Endothelial cell of umbilical vein (primary cell): ENCODE measurements around the gene CAPS. TPM values are rescaled to one million over a fixed set of nuclear protein-coding genes. Genes with fewer than 3 reads are reported as not detected.

Experiments used
- BruUV-seq: library from RNA; stranded (reverse); fragments of 400-500 nt; replicated peaks from 2 replicates; lab custom pipeline; 2021; lab: Mats Ljungman, UMichigan
- CTCF ChIA-PET: fragments of 300-600, 350-600 bp; sonication (Branson Sonifier 250); formaldehyde crosslinking; loops from one replicate; lab custom pipeline; 2021; ENCODE audit warnings: antibody characterized with exemption, inconsistent platforms; lab: Charles Lee
- POLR2A ChIA-PET: fragments of 300-600, 350-600 bp; sonication (Branson Sonifier 250); formaldehyde crosslinking; loops from one replicate; lab custom pipeline; 2021; ENCODE audit warnings: antibody characterized with exemption, inconsistent platforms; lab: Charles Lee
- DNase-seq: peaks from one replicate; pipeline ENCODE4 v3.0.0-alpha.2; 2011; ENCODE audit warnings: low read depth, low spot score
- FAIRE-seq: peaks from 2 replicates; lab custom pipeline; 2011; peaks lifted over from hg19 to GRCh38; lab: Jason Lieb, UNC
- H2AFZ ChIP-seq: 2 replicates; pipeline ENCODE4 v1.6.0; 2012; ENCODE audit warnings: low read depth, low read length, control low read depth, inconsistent platforms
- H3K27ac ChIP-seq: 2 replicates; pipeline ENCODE4 v1.5.1; 2011; ENCODE audit warnings: low read depth, mild to moderate bottlenecking, control low read depth, low read length, moderate library complexity; ENCODE audit not compliant: insufficient read depth
- H3K27me3 ChIP-seq, 2 experiments: 2 replicates each; pipeline versions ENCODE4 v1.6.0 to v1.6.1; 2011; ENCODE audit warnings: low read length in 2 of 2, mixed read lengths in 1 of 2; ENCODE audit not compliant: control insufficient read depth in 2 of 2, insufficient read depth in 2 of 2
- H3K36me3 ChIP-seq, 2 experiments: 2 replicates in 1 of 2; 3 replicates in 1 of 2; pipeline ENCODE4 v1.5.1; 2011; ENCODE audit warnings: low read length in 2 of 2, mild to moderate bottlenecking in 1 of 2, moderate library complexity in 1 of 2; ENCODE audit not compliant: control insufficient read depth in 2 of 2, insufficient read depth in 2 of 2; ENCODE audit errors: extremely low read depth in 1 of 2
- H3K4me1 ChIP-seq: 3 replicates; pipeline ENCODE4 v1.5.1; 2011; ENCODE audit warnings: mild to moderate bottlenecking, low read length; ENCODE audit not compliant: control insufficient read depth, insufficient read depth; ENCODE audit errors: extremely low read depth
- H3K4me2 ChIP-seq: 2 replicates; pipeline ENCODE4 v1.6.1; 2011; ENCODE audit warnings: low read length, control low read depth, mixed read lengths; ENCODE audit not compliant: insufficient read depth
- H3K4me3 ChIP-seq, 3 experiments: fragments of 200-600 bp in 1 of 3; sonication (generic), shearing (Covaris generic) in 1 of 3; replicated peaks in 1 of 3; 2 replicates each; pipeline ENCODE4 v1.5.1; 2011 to 2016; ENCODE audit warnings: control low read depth in 3 of 3, low read length in 3 of 3, mild to moderate bottlenecking in 2 of 3, inconsistent platforms in 1 of 3, low read depth in 1 of 3, moderate library complexity in 1 of 3; ENCODE audit not compliant: insufficient read depth in 1 of 3
- H3K79me2 ChIP-seq: 2 replicates; pipeline ENCODE4 v1.6.0; 2012; ENCODE audit warnings: low read length, inconsistent platforms; ENCODE audit not compliant: control insufficient read depth, insufficient read depth
- H3K9ac ChIP-seq: replicated peaks from 2 replicates; pipeline ENCODE3; 2011; ENCODE audit warnings: low read length, control low read depth; ENCODE audit not compliant: insufficient read depth; ENCODE audit errors: extremely low read depth
- H3K9me1 ChIP-seq: replicated peaks from 3 replicates; pipeline ENCODE4 v1.6.0; 2011; ENCODE audit warnings: mild to moderate bottlenecking, low read length; ENCODE audit not compliant: control insufficient read depth, insufficient read depth; ENCODE audit errors: extremely low read depth
- H3K9me3 ChIP-seq: replicated peaks from 2 replicates; pipeline ENCODE4 v1.5.1; 2012; ENCODE audit warnings: low read length, inconsistent platforms; ENCODE audit not compliant: control insufficient read depth, insufficient read depth
- H4K20me1 ChIP-seq: replicated peaks from 2 replicates; pipeline ENCODE3; 2011; ENCODE audit warnings: mild to moderate bottlenecking, low read length; ENCODE audit not compliant: control insufficient read depth, insufficient read depth; ENCODE audit errors: extremely low read depth
- CTCF ChIP-seq, 2 donors: IDR thresholded peaks; 1 replicate in 1 of 2; 2 replicates in 1 of 2; pipeline ENCODE4 v1.5.1; 2011; ENCODE audit warnings: low read length in 2 of 2, mild to moderate bottlenecking in 2 of 2, moderate library complexity in 2 of 2, control low read depth in 1 of 2, inconsistent platforms in 1 of 2, low read depth in 1 of 2; ENCODE audit not compliant: insufficient read depth in 1 of 2; ENCODE audit errors: extremely low read depth in 1 of 2
- EZH2 ChIP-seq: IDR thresholded peaks from 2 replicates; pipeline ENCODE4 v1.6.1; 2012; ENCODE audit warnings: borderline replicate concordance, low read depth, mild to moderate bottlenecking, moderate library complexity, low read length, inconsistent platforms; ENCODE audit not compliant: severe bottlenecking
- FOS ChIP-seq: IDR thresholded peaks from 2 replicates; pipeline ENCODE4 v1.6.1; 2011; ENCODE audit warnings: mild to moderate bottlenecking, low read length, moderate library complexity, borderline replicate concordance; ENCODE audit not compliant: insufficient read depth
- GATA2 ChIP-seq: IDR thresholded peaks from 2 replicates; pipeline ENCODE4 v1.7.0; 2011; ENCODE audit warnings: low read depth, mild to moderate bottlenecking, moderate library complexity, mixed read lengths, low read length; ENCODE audit not compliant: insufficient read length, insufficient read depth
- JUN ChIP-seq: IDR thresholded peaks from 2 replicates; pipeline ENCODE4 v1.6.1; 2011; ENCODE audit warnings: borderline replicate concordance, low read depth; ENCODE audit not compliant: insufficient read length, insufficient read depth
- MAX ChIP-seq: IDR thresholded peaks from 2 replicates; pipeline ENCODE4 v1.6.1; 2011; ENCODE audit not compliant: insufficient read depth, insufficient read length
- MYC ChIP-seq: IDR thresholded peaks from one replicate; pipeline ENCODE4 v1.6.1; 2011; ENCODE audit warnings: mild to moderate bottlenecking, low read depth, low read length
- POLR2A ChIP-seq: IDR thresholded peaks from 2 replicates; pipeline ENCODE4 v1.6.1; 2012; ENCODE audit warnings: low read depth, mild to moderate bottlenecking, control low read depth, low read length
- POLR2AphosphoS5 ChIP-seq: IDR thresholded peaks from 2 replicates; pipeline ENCODE4 v1.6.1; 2012; ENCODE audit warnings: low read depth, mild to moderate bottlenecking, control low read depth, low read length, moderate library complexity; ENCODE audit not compliant: insufficient read depth
- dilution Hi-C: fragments of 300-500 bp; cut with MboI; formaldehyde crosslinking; loops from one replicate; pipeline ENCODE4 v1.15.0; 2019; ENCODE audit warnings: low sequenced_read_pairs; ENCODE audit not compliant: extremely low pct_ligation_motif_present
- intact Hi-C: fragments of 100-400 bp; cut with micrococcal nuclease; formaldehyde crosslinking; loops from one replicate; pipeline ENCODE4 v1.10.0; 2022
- polyA plus RNA-seq, 4 experiments: library from polyadenylated mRNA; depleted of rRNA in 3 of 4; stranded (reverse) in 3 of 4; unstranded in 1 of 4; fragments of >200 nt; gene quantifications; 2 replicates each; pipeline versions ENCODE4 v1.2.1 to v1.2.3, GENCODE V29; 2011 to 2012; ENCODE audit warnings: missing spikeins in 1 of 4
- total RNA-seq: library from RNA; stranded (reverse); gene quantifications from 2 replicates; pipeline ENCODE4 v1.2.3, GENCODE V29; 2021

Gene CAPS
- total and polyA plus RNA-seq, 2 donors (not counting 3 experiments of a cell fraction or from before 2014, with no cell fraction given), result 6.9 to 8.9 TPM

- Histone ChIP-seq H3K4me1 (no peaks in the 10 kb centered on the region), H3K9me1 (no peaks in the 10 kb centered on the region), H3K79me2 (peaks cover 8% of the 10 kb centered on the region), H3K27ac (no peak overlapping the region), H3K27me3 (no peaks in the 10 kb centered on the region), H4K20me1 (no peaks in the 10 kb centered on the region), H3K9ac (no peak overlapping the region), H3K36me3 (peaks cover 4 to 17% of the 10 kb centered on the region in 2 experiments), H3K4me2 (no peak overlapping the region), H3K4me3 (no peak overlapping the region), H3K9me3 (no peaks in the 10 kb centered on the region), H2AFZ (no peak overlapping the region)
- TF ChIP-seq FOS (no peak), MYC (no peak), GATA2 (no peak), EZH2 (no peak), CTCF (IDR thresholded peaks at IDR 0.05; ENCODE audit: extremely low read depth in 1 of 2, insufficient read depth in 1 of 2, low read depth in 1 of 2, low read length in 2 of 2) (no peak), MAX (no peak), POLR2A (no peak), JUN (no peak), POLR2AphosphoS5 (no peak)
- no peak for FAIRE-seq
- intact Hi-C loops (no loop called here), dilution Hi-C loops (no loop called here)
- CTCF ChIA-PET, result interaction anchor here (1.3 kb wide), 1 partner anchor 10 kb away, joined by 6 read pairs; no protein-coding TSS in a partner anchor
- POLR2A ChIA-PET, result no interaction called here
- no peak for DNase-seq
- BruUV-seq, result no TSS peak
These were observed 27.6 kb downstream of the CAPS start for GRCh38 chr19:5941673-5942072.
